ENCODE results near the gene ADARB2.

GRCh38 chr10:1229116-1229515 lies 508.2 kb downstream of the ADARB2 start:
- TF ChIP-seq, protein P1, sequence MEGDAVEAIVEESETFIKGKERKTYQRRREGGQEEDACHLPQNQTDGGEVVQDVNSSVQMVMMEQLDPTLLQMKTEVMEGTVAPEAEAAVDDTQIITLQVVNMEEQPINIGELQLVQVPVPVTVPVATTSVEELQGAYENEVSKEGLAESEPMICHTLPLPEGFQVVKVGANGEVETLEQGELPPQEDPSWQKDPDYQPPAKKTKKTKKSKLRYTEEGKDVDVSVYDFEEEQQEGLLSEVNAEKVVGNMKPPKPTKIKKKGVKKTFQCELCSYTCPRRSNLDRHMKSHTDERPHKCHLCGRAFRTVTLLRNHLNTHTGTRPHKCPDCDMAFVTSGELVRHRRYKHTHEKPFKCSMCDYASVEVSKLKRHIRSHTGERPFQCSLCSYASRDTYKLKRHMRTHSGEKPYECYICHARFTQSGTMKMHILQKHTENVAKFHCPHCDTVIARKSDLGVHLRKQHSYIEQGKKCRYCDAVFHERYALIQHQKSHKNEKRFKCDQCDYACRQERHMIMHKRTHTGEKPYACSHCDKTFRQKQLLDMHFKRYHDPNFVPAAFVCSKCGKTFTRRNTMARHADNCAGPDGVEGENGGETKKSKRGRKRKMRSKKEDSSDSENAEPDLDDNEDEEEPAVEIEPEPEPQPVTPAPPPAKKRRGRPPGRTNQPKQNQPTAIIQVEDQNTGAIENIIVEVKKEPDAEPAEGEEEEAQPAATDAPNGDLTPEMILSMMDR (IDR thresholded peaks at IDR 0.05), result no peak
- no peak for TF ChIP-seq POLR2A (IDR thresholded peaks at IDR 0.05)
